WTC11 (cell line): ENCODE results near the gene FAM20C. TPM values are rescaled to one million over a fixed set of nuclear protein-coding genes. Genes with fewer than 3 reads are reported as not detected.

Experiments used
- ATAC-seq: fragments of 200-7000 bp; cut with Tn5 transposase; 2 replicates; pipeline ENCODE4 v1.10.0; 2021; ENCODE audit warnings: mild to moderate bottlenecking, moderate library complexity
- CTCF ChIA-PET: fragments of 300-600 bp; sonication (Branson Sonifier 250); formaldehyde crosslinking; loops from one replicate; lab custom pipeline; 2021; ENCODE audit warnings: antibody characterized with exemption; lab: Charles Lee
- POLR2A ChIA-PET: fragments of 350-600 bp; sonication (Branson Sonifier 250); formaldehyde crosslinking; loops from one replicate; lab custom pipeline; 2021; ENCODE audit warnings: antibody characterized with exemption; lab: Charles Lee
- DNase-seq: peaks from one replicate; pipeline ENCODE4 v3.0.0; 2021; ENCODE audit warnings: low spot score
- H3K27ac Mint-ChIP-seq: 2 replicates; pipeline ENCODE4 v1.8.0; 2021; ENCODE audit warnings: mixed read lengths
- H3K27me3 Mint-ChIP-seq: 2 replicates; pipeline ENCODE4 v1.8.0; 2021; ENCODE audit warnings: low read depth, mild to moderate bottlenecking, moderate library complexity, mixed read lengths
- H3K36me3 Mint-ChIP-seq: 2 replicates; pipeline ENCODE4 v1.8.0; 2021; ENCODE audit warnings: mixed read lengths
- H3K4me1 Mint-ChIP-seq: 2 replicates; pipeline ENCODE4 v1.8.0; 2022; ENCODE audit warnings: mixed read lengths
- H3K4me3 Mint-ChIP-seq: 2 replicates; pipeline ENCODE4 v1.8.0; 2021; ENCODE audit warnings: mild to moderate bottlenecking, moderate library complexity, mixed read lengths
- H3K9me3 Mint-ChIP-seq: 2 replicates; pipeline ENCODE4 v1.8.0; 2021; ENCODE audit warnings: mixed read lengths
- CREM ChIP-seq: sonication (generic); formaldehyde crosslinking; IDR thresholded peaks from 2 replicates; pipeline ENCODE4 v1.8.1; 2022; ENCODE audit warnings: mild to moderate bottlenecking, missing genetic modification reagents, moderate library complexity
- ELF4 ChIP-seq: sonication (generic); formaldehyde crosslinking; IDR thresholded peaks from 2 replicates; pipeline ENCODE4 v1.8.1; 2022; ENCODE audit warnings: low read depth, mild to moderate bottlenecking, moderate library complexity, missing genetic modification reagents
- FOXP1 ChIP-seq: sonication (generic); formaldehyde crosslinking; IDR thresholded peaks from 2 replicates; pipeline ENCODE4 v1.8.0; 2022; ENCODE audit warnings: missing genetic modification reagents, mild to moderate bottlenecking, moderate library complexity, borderline replicate concordance
- GABPB1 ChIP-seq: sonication (generic); formaldehyde crosslinking; IDR thresholded peaks from 2 replicates; pipeline ENCODE4 v1.8.1; 2023; ENCODE audit warnings: mild to moderate bottlenecking, missing genetic modification reagents
- KAT7 ChIP-seq: sonication (generic); formaldehyde crosslinking; IDR thresholded peaks from 2 replicates; pipeline ENCODE4 v1.8.1; 2023; ENCODE audit warnings: missing genetic modification reagents, mild to moderate bottlenecking, borderline replicate concordance
- NFATC4 ChIP-seq: fragments of 250-450 bp; sonication (Bioruptor Pico); IDR thresholded peaks from 2 replicates; pipeline ENCODE4 v1.9.0; 2021; ENCODE audit warnings: mild to moderate bottlenecking
- NFE2L1 ChIP-seq: sonication (generic); formaldehyde crosslinking; IDR thresholded peaks from 2 replicates; pipeline ENCODE4 v1.8.1; 2023; ENCODE audit warnings: missing genetic modification reagents
- NR2C2 ChIP-seq: sonication (generic); formaldehyde crosslinking; IDR thresholded peaks from 2 replicates; pipeline ENCODE4 v1.8.0; 2022; ENCODE audit warnings: mild to moderate bottlenecking, missing genetic modification reagents
- OVOL2 ChIP-seq: fragments of 250-450 bp; sonication (Bioruptor Pico); IDR thresholded peaks from 2 replicates; pipeline ENCODE4 v1.9.0; 2021; ENCODE audit warnings: mild to moderate bottlenecking, borderline replicate concordance
- PRDM15 ChIP-seq: sonication (generic); formaldehyde crosslinking; IDR thresholded peaks from 2 replicates; pipeline ENCODE4 v1.8.0; 2022; ENCODE audit warnings: missing genetic modification reagents
- RELA ChIP-seq: sonication (generic); formaldehyde crosslinking; IDR thresholded peaks from 2 replicates; pipeline ENCODE4 v1.8.1; 2022; ENCODE audit warnings: missing genetic modification reagents, mild to moderate bottlenecking, borderline replicate concordance
- SOX15 ChIP-seq: fragments of 250-450 bp; sonication (Bioruptor Pico); IDR thresholded peaks from 2 replicates; pipeline ENCODE4 v1.9.0; 2021; ENCODE audit warnings: mild to moderate bottlenecking
- ZNF219 ChIP-seq: sonication (generic); formaldehyde crosslinking; IDR thresholded peaks from 2 replicates; pipeline ENCODE4 v1.8.0; 2023; ENCODE audit warnings: missing genetic modification reagents, mild to moderate bottlenecking, borderline replicate concordance
- ZNF281 ChIP-seq: sonication (generic); formaldehyde crosslinking; IDR thresholded peaks from 2 replicates; pipeline ENCODE4 v1.8.0; 2023; ENCODE audit warnings: mild to moderate bottlenecking, missing genetic modification reagents
- ZNF425 ChIP-seq: fragments of 250-450 bp; sonication (Bioruptor Pico); conservative IDR thresholded peaks from 2 replicates; pipeline ENCODE4 v1.9.0; 2021; ENCODE audit warnings: mild to moderate bottlenecking
- ZNF671 ChIP-seq: fragments of 250-450 bp; sonication (Bioruptor Pico); IDR thresholded peaks from 2 replicates; pipeline ENCODE4 v1.8.0; 2021; ENCODE audit warnings: mild to moderate bottlenecking
- total RNA-seq: library from RNA; stranded (reverse); gene quantifications from 3 replicates; pipeline ENCODE4 v1.2.3, GENCODE V29; 2021
- TF ChIP-seq, protein P1 (sequence below): sonication (generic); formaldehyde crosslinking; conservative IDR thresholded peaks from 2 replicates; pipeline ENCODE4 v1.8.1; 2022; ENCODE audit warnings: mild to moderate bottlenecking, missing genetic modification reagents
- TF ChIP-seq, protein P2 (sequence below): sonication (generic); formaldehyde crosslinking; IDR thresholded peaks from 2 replicates; pipeline ENCODE4 v1.8.0; 2023; ENCODE audit warnings: missing genetic modification reagents

Gene FAM20C
- total RNA-seq, 1 experiment from 2014 or later: 64.9 TPM

- no peaks in the 10 kb centered on the region for H3K27me3 Mint-ChIP-seq
Measured at GRCh38 chr7:221978-222715, 29.8 kb downstream of the FAM20C start.

GRCh38 chr7:222716-223041 is 30.3 kb downstream of the FAM20C start:
- DNase-seq: no peak
- Mint-ChIP-seq H3K4me3 (no peak overlapping the region), H3K9me3 (no peaks in the 10 kb centered on the region), H3K36me3 (no peaks in the 10 kb centered on the region), H3K27ac (peak overlapping the region; percentile 85), H3K4me1 (peaks cover 14% of the 10 kb centered on the region), H3K27me3 (no peaks in the 10 kb centered on the region)
- CTCF ChIA-PET: interaction anchor here (1.6 kb wide), 1 partner anchor 651 kb away, joined by 3 read pairs; no protein-coding TSS in a partner anchor
- POLR2A ChIA-PET: no interaction called here
- no peak for ATAC-seq
- no peak for TF ChIP-seq RELA (CRISPR knock-in tag)
- TF ChIP-seq CREM (CRISPR knock-in tag): no peak
- no peak for TF ChIP-seq SOX15 (CRISPR knock-in tag)
- no peak for TF ChIP-seq PRDM15 (CRISPR knock-in tag)
- no peak for TF ChIP-seq ZNF671
- no peak for TF ChIP-seq NR2C2 (CRISPR knock-in tag)
- TF ChIP-seq NFE2L1 (CRISPR knock-in tag): no peak
- no peak for TF ChIP-seq FOXP1
- no peak for TF ChIP-seq ELF4 (CRISPR knock-in tag)
- TF ChIP-seq, protein P1, sequence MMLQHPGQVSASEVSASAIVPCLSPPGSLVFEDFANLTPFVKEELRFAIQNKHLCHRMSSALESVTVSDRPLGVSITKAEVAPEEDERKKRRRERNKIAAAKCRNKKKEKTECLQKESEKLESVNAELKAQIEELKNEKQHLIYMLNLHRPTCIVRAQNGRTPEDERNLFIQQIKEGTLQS (CRISPR knock-in tag): no peak
- no peak for TF ChIP-seq GABPB1 (CRISPR knock-in tag)
- no peak for TF ChIP-seq ZNF425 (CRISPR knock-in tag)
- TF ChIP-seq, protein P2, sequence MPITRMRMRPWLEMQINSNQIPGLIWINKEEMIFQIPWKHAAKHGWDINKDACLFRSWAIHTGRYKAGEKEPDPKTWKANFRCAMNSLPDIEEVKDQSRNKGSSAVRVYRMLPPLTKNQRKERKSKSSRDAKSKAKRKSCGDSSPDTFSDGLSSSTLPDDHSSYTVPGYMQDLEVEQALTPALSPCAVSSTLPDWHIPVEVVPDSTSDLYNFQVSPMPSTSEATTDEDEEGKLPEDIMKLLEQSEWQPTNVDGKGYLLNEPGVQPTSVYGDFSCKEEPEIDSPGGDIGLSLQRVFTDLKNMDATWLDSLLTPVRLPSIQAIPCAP (CRISPR knock-in tag): no peak

More at GRCh38 chr7:221978-222715, 29.8 kb downstream of the FAM20C start:
- Mint-ChIP-seq H3K9me3 (no peaks in the 10 kb centered on the region), H3K27ac (peak overlapping the region; percentile 85), H3K4me3 (no peak overlapping the region), H3K36me3 (no peaks in the 10 kb centered on the region), H3K4me1 (peaks cover 14% of the 10 kb centered on the region)
- DNase-seq (no peak), ATAC-seq (no peak)
- TF ChIP-seq OVOL2 (CRISPR knock-in tag) (no peak), KAT7 (CRISPR knock-in tag) (no peak), ZNF219 (CRISPR knock-in tag) (no peak), ZNF281 (CRISPR knock-in tag) (no peak), NFATC4 (CRISPR knock-in tag) (no peak), CREM (CRISPR knock-in tag) (no peak), ZNF425 (CRISPR knock-in tag) (no peak)
- CTCF ChIA-PET: interaction anchor here (1.6 kb wide), 1 partner anchor 651 kb away, joined by 3 read pairs; no protein-coding TSS in a partner anchor
- POLR2A ChIA-PET: no interaction called here
